Measurements from ENCODE around the gene UFD1. TPM values are rescaled to one million over a fixed set of nuclear protein-coding genes. Genes with fewer than 3 reads are reported as not detected.

Gene UFD1
- total RNA-seq, 2 experiments from 2014 or later: 65.0 to 78.0 TPM

DNA sequence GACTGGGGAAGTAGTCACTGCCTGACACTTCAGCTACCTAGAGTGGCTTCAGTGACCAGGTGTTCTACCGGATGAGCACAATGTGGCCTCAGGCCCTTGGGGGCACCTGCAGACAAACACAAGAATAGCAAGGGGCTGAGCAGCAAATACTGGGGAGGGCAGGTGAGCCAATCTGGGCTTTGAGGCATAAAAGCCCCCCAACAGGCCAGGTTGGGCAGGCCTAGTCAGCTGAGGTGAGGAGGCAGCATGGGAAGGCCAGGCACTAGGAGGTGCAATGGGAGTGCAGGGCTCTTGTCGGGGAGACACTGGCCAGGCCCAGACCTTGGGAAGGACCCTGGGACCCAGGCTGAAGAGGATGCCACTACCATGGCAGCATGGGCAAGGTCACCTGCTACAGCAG, 9.0 kb downstream of the UFD1 start:
- H3K27ac Mint-ChIP-seq: no peak overlapping the region
- H3K4me3 Mint-ChIP-seq: no peak overlapping the region
- H3K4me1 Mint-ChIP-seq (ENCODE audit: low read depth): no peaks in the 10 kb centered on the region
- no peak for DNase-seq
- CTCF ChIA-PET: no interaction called here
- intact Hi-C loops (cut with micrococcal nuclease): no loop called here
- peaks cover 45% of the 10 kb centered on the region for H3K36me3 Mint-ChIP-seq (ENCODE audit: low read depth)
- no peaks in the 10 kb centered on the region for H3K27me3 Mint-ChIP-seq
- no peaks in the 10 kb centered on the region for H3K9me3 Mint-ChIP-seq
- POLR2A ChIA-PET: interaction anchor here (1.9 kb wide), 1 partner anchor 15 kb away, joined by 5 read pairs; no protein-coding TSS in a partner anchor
- no peak for ATAC-seq
- TF ChIP-seq, protein P1, sequence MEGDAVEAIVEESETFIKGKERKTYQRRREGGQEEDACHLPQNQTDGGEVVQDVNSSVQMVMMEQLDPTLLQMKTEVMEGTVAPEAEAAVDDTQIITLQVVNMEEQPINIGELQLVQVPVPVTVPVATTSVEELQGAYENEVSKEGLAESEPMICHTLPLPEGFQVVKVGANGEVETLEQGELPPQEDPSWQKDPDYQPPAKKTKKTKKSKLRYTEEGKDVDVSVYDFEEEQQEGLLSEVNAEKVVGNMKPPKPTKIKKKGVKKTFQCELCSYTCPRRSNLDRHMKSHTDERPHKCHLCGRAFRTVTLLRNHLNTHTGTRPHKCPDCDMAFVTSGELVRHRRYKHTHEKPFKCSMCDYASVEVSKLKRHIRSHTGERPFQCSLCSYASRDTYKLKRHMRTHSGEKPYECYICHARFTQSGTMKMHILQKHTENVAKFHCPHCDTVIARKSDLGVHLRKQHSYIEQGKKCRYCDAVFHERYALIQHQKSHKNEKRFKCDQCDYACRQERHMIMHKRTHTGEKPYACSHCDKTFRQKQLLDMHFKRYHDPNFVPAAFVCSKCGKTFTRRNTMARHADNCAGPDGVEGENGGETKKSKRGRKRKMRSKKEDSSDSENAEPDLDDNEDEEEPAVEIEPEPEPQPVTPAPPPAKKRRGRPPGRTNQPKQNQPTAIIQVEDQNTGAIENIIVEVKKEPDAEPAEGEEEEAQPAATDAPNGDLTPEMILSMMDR (IDR thresholded peaks at IDR 0.05): no peak

DNA sequence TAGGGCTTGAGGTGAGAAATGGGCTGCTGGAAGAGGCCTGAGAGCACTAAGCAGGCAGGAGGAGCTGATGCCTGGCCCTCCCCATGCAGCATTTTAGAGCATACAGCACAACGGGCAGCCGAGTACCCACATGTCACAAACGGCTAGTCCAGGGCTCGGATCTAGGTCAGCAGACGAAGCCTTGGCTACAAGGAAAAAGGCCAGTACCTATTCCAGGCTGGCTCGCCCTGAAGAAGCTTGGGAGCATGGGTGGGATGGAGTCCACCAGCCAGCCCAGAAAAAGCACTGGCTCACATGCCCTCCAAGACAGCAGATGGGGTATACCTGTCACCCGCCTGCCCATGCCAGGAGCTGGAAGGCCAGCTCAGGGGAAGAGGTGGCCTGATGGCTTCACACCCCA, 9.6 kb downstream of the UFD1 start:
- Mint-ChIP-seq H3K27me3 (no peaks in the 10 kb centered on the region), H3K36me3 (ENCODE audit: low read depth) (peaks cover 51% of the 10 kb centered on the region), H3K27ac (no peak overlapping the region), H3K4me3 (no peak overlapping the region), H3K4me1 (ENCODE audit: low read depth) (no peaks in the 10 kb centered on the region), H3K9me3 (no peaks in the 10 kb centered on the region)
- TF ChIP-seq, protein P1 (IDR thresholded peaks at IDR 0.05): no peak
- ATAC-seq (no peak), DNase-seq (no peak)
- ChIA-PET POLR2A (interaction anchor here (1.9 to 2.6 kb wide), 2 partner anchors 10 to 14 kb away, joined by 5 to 7 read pairs; partner anchors contain the start of genes CDC45 and UFD1), CTCF (no interaction called here)
- intact Hi-C loops (cut with micrococcal nuclease): no loop called here

DNA sequence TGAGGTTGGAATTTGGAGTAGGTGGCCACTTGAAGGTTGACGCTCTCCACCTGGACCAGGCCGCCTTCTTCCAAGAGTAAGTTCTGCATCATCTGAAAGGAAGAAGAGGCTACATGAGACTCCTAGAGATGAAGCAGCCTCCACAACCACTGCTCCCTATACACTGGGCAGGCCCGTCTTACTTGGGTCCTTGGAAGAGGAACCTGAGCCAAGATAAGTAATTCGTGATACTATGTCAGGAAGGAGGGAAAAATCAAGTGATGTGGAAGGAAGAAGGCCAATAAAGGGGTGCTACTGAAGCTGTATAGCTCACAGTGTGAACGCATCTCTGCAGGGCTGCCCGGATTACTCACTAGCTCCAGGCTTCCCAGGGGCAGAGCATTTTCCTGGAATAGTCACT, 11.1 kb downstream of the UFD1 start:
- DNase-seq: no peak
- ATAC-seq: no peak
- POLR2A ChIA-PET: interaction anchor here (2.6 kb wide), 1 partner anchor 11 kb away, joined by 7 read pairs; the partner anchor contains the start of genes CDC45 and UFD1
- CTCF ChIA-PET: no interaction called here
- H3K27ac Mint-ChIP-seq: no peak overlapping the region
- no peaks in the 10 kb centered on the region for H3K9me3 Mint-ChIP-seq
- H3K4me1 Mint-ChIP-seq (ENCODE audit: low read depth): no peaks in the 10 kb centered on the region
- peaks cover 42% of the 10 kb centered on the region for H3K36me3 Mint-ChIP-seq (ENCODE audit: low read depth)
- intact Hi-C loops (cut with micrococcal nuclease): no loop called here
- H3K27me3 Mint-ChIP-seq: no peaks in the 10 kb centered on the region
- H3K4me3 Mint-ChIP-seq: no peak overlapping the region
- TF ChIP-seq, protein P1 (IDR thresholded peaks at IDR 0.05): no peak

DNA sequence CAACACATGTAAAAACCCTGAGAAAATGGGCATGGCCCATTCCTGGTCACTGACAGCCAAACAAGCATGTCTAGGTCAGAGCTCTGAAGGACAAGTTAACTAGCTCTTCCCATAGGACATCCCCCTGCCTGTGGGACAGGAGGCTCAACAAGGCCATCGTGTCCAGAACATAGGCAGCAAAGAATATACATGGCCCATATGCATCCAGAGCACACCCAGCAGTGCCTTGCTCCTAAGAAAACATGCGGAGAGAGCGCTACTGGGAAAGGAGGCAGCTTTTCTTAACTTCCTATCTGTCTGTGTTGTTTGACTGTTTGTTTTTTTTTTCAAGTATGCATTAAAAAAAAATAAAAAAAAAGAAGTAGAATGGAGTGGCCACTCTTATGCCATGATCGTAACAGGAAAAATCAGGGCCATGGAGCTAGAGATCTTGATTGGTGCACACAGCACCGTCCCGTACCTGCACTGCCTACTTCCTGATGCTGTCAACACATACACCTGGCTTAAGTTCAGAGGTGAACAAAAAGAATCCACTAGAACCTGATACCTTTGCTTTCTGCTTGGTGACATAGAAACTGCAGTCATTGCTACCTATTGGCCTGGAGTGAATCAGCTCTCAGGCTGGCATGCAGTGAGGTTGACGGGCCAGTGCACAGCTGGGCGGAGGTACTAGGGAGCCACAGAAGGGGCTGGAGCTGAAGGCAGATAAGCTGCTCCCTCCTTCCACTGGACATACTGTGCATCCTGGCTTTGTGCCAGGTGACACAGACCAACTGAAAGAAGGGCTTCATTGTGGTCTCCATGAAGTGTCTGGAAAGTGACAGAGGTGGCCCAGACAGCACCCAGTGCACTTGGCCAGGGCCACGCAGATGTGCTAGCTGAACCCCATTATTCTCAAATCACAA, 11.9 kb downstream of the UFD1 start:
- peaks cover 42% of the 10 kb centered on the region for H3K36me3 Mint-ChIP-seq (ENCODE audit: low read depth)
- no peaks in the 10 kb centered on the region for H3K27me3 Mint-ChIP-seq
- H3K27ac Mint-ChIP-seq: no peak overlapping the region
- no peak overlapping the region for H3K4me3 Mint-ChIP-seq
- DNase-seq (no peak), ATAC-seq (no peak)
- ChIA-PET POLR2A (interaction anchor here (0.6 to 2.6 kb wide), 3 partner anchors 12 to 51 kb away, joined by 4 to 7 read pairs (median 5); partner anchors contain the start of genes CDC45 and UFD1), CTCF (interaction anchor here (1.4 kb wide), 1 partner anchor 77 kb away, joined by 5 read pairs; no protein-coding TSS in a partner anchor)
- H3K4me1 Mint-ChIP-seq (ENCODE audit: low read depth): no peaks in the 10 kb centered on the region
- intact Hi-C loops (cut with micrococcal nuclease): no loop called here
- TF ChIP-seq, protein P1 (IDR thresholded peaks at IDR 0.05): no peak
- H3K9me3 Mint-ChIP-seq: no peaks in the 10 kb centered on the region

All from activated CD8-positive, alpha-beta T cell treated with anti-CD3 and anti-CD28 coated beads for 36 hours (primary cell).